Esophagus muscularis mucosa (tissue), 3 donors: ENCODE data around the gene ZNF57.
"Not testable (repeated sequence)": the region's sequence is repeated elsewhere in the genome, so short reads cannot be mapped to it uniquely, and the experiment has no call there.

ENCODE experiments used
- CTCF ChIP-seq, 3 experiments: fragments of 200-600 bp in 2 of 3; fragments of 450-650 bp in 1 of 3; sonication (generic) in 2 of 3; IDR thresholded peaks; one replicate each; pipeline ENCODE4 v1.5.1; 2017 to 2019; ENCODE audit warnings: antibody characterized with exemption in 3 of 3, mild to moderate bottlenecking in 2 of 3, moderate library complexity in 1 of 3
- POLR2A ChIP-seq: fragments of 450-650 bp; IDR thresholded peaks from one replicate; pipeline ENCODE4 v1.6.1; 2017; ENCODE audit warnings: antibody characterized with exemption, moderate library complexity, mild to moderate bottlenecking, low read depth
- POLR2AphosphoS5 ChIP-seq, 2 donors: sonication (generic); formaldehyde crosslinking; IDR thresholded peaks; one replicate each; pipeline ENCODE4 v1.6.1; 2017; ENCODE audit warnings: antibody characterized with exemption in 2 of 2

GRCh38 chr19:2963631-2964030, 62.9 kb downstream of the ZNF57 start:
- not testable (repeated sequence) for TF ChIP-seq POLR2AphosphoS5 (IDR thresholded peaks at IDR 0.05); CTCF (IDR thresholded peaks at IDR 0.05); POLR2A
